Spinal cord (tissue), 10 donors: ENCODE measurements around the gene PCDH9. TPM values are rescaled to one million over a fixed set of nuclear protein-coding genes. Genes with fewer than 3 reads are reported as not detected.

ENCODE experiments used
- DNase-seq, 6 donors: peaks; one replicate each; pipeline versions ENCODE4 v3.0.0 to v3.0.0-alpha.2; 2013 to 2015; ENCODE audit warnings: low spot score in 6 of 6, low read depth in 4 of 6
- H3K27ac ChIP-seq: one replicate; pipeline ENCODE4 v1.5.1; 2013; ENCODE audit warnings: low read depth, low read length, control low read depth
- H3K27me3 ChIP-seq: one replicate; pipeline ENCODE4 v1.6.1; 2013; ENCODE audit warnings: low read length; ENCODE audit not compliant: control insufficient read depth, insufficient read depth
- H3K36me3 ChIP-seq: one replicate; pipeline ENCODE4 v1.6.1; 2013; ENCODE audit warnings: low read length; ENCODE audit not compliant: control insufficient read depth, insufficient read depth
- H3K4me1 ChIP-seq: one replicate; pipeline ENCODE4 v1.6.1; 2013; ENCODE audit warnings: low read length; ENCODE audit not compliant: control insufficient read depth, insufficient read depth
- H3K4me3 ChIP-seq: one replicate; pipeline ENCODE4 v1.5.1; 2013; ENCODE audit warnings: low read depth, low read length, control low read depth
- H3K9me3 ChIP-seq: one replicate; pipeline ENCODE4 v1.6.1; 2013; ENCODE audit warnings: low read length; ENCODE audit not compliant: control insufficient read depth, insufficient read depth
- WGBS: methylation state at CpG from one replicate; pipeline ENCODE4 v1.1.5; 2013; ENCODE audit warnings: missing lambda C conversion rate; ENCODE audit not compliant: insufficient coverage; 5-methylcytosine and 5-hydroxymethylcytosine counted together
- polyA plus RNA-seq, 2 donors: library from polyadenylated mRNA; unstranded; fragments of 120-200 nt; gene quantifications; one replicate each; pipeline ENCODE4 v1.2.1, GENCODE V29; 2013; ENCODE audit not compliant: insufficient read length in 2 of 2
- total RNA-seq, 2 donors: library from RNA; depleted of rRNA in 1 of 2; stranded (reverse); fragments of 120-200 nt in 1 of 2; fragments of >200 nt in 1 of 2; gene quantifications; one replicate each; pipeline versions ENCODE4 v1.2.3 to v1.2.4, GENCODE V29; 2013 to 2014
- donor health status: healthy.

PCDH9 gene
- total and polyA plus RNA-seq, 4 donors, result 37.6 to 180 (median 60.7) TPM

GRCh38 chr13:66984241-66984640, 245.9 kb downstream of the PCDH9 start:
- no peak for DNase-seq
- Histone ChIP-seq H3K36me3 (no peaks in the 10 kb centered on the region), H3K9me3 (no peaks in the 10 kb centered on the region), H3K4me1 (no peaks in the 10 kb centered on the region), H3K4me3 (no peak overlapping the region), H3K27ac (no peak overlapping the region), H3K27me3 (no peaks in the 10 kb centered on the region)

DNA sequence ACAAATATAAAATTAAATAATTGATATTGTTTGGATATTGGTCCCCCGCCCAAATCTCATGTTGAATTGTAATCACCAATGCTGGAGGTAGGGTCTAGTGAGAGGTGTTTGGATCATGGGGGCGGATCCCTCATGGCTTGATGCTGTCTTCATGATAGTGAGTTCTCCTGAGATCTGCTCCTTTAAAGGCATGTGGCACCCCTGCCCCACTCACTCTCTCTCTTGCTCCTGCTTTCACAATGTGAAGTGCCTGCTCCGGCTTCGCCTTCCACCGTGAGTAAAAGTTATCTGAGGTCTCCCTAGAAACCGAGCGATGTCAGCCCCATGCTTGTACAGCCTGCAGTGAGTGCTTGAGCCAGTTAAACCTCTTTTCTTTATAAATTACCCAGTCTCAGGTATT, 248.2 kb downstream of the PCDH9 start:
- no peaks in the 10 kb centered on the region for H3K36me3 ChIP-seq
- WGBS, result 91% methylated on average over 6 of the region's 7 CpGs
- H3K4me3 ChIP-seq, result no peak overlapping the region
- H3K9me3 ChIP-seq, result no peaks in the 10 kb centered on the region
- no peak overlapping the region for H3K27ac ChIP-seq
- DNase-seq, result no peak
- H3K4me1 ChIP-seq, result no peaks in the 10 kb centered on the region
- no peaks in the 10 kb centered on the region for H3K27me3 ChIP-seq

DNA sequence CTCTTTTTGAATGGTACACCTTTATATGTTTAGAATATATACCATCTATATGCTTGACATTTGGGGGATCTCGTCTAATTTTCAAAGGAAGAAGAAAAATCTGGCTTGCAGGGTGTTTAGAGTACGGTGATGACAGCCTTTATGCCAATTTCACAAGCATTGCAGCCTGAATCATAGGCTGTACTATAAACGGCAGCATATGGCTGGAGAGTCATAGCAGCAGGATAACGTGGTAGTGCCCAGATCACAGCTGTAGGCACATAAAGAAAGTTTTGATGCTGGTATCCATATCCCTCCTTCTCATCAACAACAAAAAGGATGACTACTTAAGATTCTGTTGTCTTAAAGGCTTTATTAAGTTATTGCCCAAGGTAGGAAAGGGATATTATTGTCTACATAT, 253.0 kb downstream of the PCDH9 start:
- Histone ChIP-seq H3K4me3 (no peak overlapping the region), H3K27me3 (no peaks in the 10 kb centered on the region), H3K4me1 (no peaks in the 10 kb centered on the region), H3K27ac (no peak overlapping the region), H3K9me3 (no peaks in the 10 kb centered on the region), H3K36me3 (no peaks in the 10 kb centered on the region)
- peak in 2 of 6 donors; percentile 52 to 70 for DNase-seq
- 86% methylated on average over 1 of the region's 4 CpGs for WGBS

DNA sequence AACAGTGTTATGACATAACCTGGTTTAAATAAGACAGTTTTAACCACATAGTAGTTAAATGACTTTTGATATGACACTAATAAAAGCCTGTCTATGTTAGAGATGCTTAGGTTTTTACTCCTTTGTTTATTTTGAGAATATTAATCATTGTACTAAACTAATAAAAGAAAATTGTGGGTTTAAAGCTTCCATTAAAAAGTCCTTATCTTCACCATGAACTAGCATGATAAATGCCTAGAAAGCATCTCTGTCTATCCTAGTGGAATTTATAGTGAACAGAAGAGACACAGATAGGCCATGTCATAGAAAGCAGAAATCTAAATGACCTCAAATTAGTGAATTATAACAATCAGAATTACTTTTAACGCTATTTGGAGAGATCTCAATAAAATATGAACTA, 255.2 kb downstream of the PCDH9 start:
- H3K4me1 ChIP-seq, result no peaks in the 10 kb centered on the region
- H3K9me3 ChIP-seq, result no peaks in the 10 kb centered on the region
- no peak overlapping the region for H3K27ac ChIP-seq
- H3K4me3 ChIP-seq, result no peak overlapping the region
- WGBS, result no CpG with 5 or more reads among the region's 1 CpG
- H3K27me3 ChIP-seq, result no peaks in the 10 kb centered on the region
- no peak for DNase-seq
- H3K36me3 ChIP-seq, result no peaks in the 10 kb centered on the region

- no peak for DNase-seq
- Histone ChIP-seq H3K36me3 (no peaks in the 10 kb centered on the region), H3K9me3 (no peaks in the 10 kb centered on the region), H3K4me3 (no peak overlapping the region), H3K27me3 (no peaks in the 10 kb centered on the region), H3K4me1 (no peaks in the 10 kb centered on the region), H3K27ac (no peak overlapping the region)
- WGBS, result no CpG with 5 or more reads among the region's 1 CpG
Observed at GRCh38 chr13:66974174-66974573, 256.0 kb downstream of the PCDH9 start.

GRCh38 chr13:66972659-66973058, 257.5 kb downstream of the PCDH9 start:
- 100% methylated on average over 2 of the region's 3 CpGs for WGBS
- Histone ChIP-seq H3K4me3 (no peak overlapping the region), H3K9me3 (no peaks in the 10 kb centered on the region), H3K4me1 (no peaks in the 10 kb centered on the region), H3K27me3 (no peaks in the 10 kb centered on the region), H3K27ac (no peak overlapping the region), H3K36me3 (no peaks in the 10 kb centered on the region)
- no peak for DNase-seq

DNA sequence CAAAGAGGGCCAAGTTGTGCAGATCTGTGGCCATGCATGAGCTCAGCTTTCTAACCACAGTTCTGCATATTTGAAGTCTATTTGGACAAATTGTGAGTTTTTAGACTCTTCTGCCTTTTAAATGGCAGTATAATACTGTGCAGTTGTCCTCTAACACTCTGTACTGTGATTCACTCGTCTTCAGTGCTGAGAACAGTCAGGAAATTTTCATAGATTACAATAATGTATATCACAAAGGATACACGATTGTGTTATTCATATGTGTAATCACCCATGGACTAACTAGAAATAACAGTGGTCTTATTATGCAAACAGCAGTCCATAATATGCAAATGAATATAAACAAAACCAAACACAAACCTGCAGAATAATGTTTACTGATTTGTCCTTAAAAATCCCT, 259.1 kb downstream of the PCDH9 start:
- DNase-seq, result no peak
- Histone ChIP-seq H3K27ac (no peak overlapping the region), H3K4me1 (no peaks in the 10 kb centered on the region), H3K27me3 (no peaks in the 10 kb centered on the region), H3K36me3 (no peaks in the 10 kb centered on the region), H3K9me3 (no peaks in the 10 kb centered on the region), H3K4me3 (no peak overlapping the region)
- WGBS, result no CpG with 5 or more reads among the region's 2 CpGs

DNA sequence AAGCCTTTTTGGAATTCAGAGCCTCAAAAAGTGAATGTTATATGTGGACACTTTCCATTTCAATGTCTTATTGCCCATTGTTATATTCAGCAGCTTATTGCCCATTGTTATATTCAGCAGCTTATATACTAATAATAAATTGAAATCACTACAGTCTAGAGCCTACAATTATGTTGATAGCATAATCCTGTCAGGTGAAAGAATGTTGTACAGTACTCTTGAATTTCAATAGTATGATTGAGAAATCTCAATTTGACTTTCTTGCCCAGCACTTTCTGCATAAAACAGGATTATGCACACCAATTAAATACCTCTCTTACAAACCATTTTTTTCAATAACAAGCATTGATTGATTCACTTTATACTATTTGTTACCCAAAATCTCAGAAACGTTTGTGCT, 260.8 kb downstream of the PCDH9 start:
- Histone ChIP-seq H3K27ac (no peak overlapping the region), H3K4me1 (no peaks in the 10 kb centered on the region), H3K27me3 (no peaks in the 10 kb centered on the region), H3K36me3 (no peaks in the 10 kb centered on the region), H3K4me3 (no peak overlapping the region), H3K9me3 (no peaks in the 10 kb centered on the region)
- DNase-seq, result no peak
- WGBS, result no CpG with 5 or more reads among the region's 1 CpG

DNA sequence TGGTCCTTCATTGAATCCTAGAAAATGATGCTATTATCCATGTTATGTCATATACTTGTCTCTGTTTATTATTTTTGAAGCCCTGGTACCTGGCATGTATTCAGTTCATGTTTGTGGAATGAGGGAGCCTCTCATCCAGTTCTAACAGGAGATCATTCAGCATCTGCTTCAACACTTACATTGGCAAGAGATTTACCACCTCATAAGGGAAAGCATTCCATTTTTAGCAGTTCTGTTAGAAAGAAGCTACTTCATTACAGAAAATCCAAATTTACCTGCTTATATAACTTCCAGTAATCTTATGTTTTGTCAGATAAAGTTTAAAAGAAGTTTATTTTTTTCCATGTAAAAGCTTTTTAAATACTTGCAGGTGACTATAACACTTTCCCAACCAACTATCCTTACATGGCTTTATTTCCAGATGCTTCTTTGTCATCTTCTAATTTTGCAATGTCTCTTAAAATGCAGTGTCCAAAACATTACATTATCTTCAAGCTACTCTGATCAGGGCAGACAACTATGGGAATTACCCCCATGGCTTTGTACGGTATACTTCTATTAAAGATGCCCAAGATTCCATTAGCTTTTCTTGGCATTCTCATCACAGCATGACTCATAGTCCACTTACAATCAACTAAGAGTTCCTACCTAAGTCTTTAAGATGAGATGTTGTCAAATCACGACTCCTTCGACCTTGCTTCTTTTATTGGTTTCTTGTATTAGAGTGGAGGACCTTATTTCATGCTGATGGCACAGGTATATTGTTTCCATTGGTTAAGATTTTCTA, 262.1 kb downstream of the PCDH9 start:
- no peak overlapping the region for H3K4me3 ChIP-seq
- WGBS, result 90% methylated on average over 3 of the region's 3 CpGs

GRCh38 chr13:66965181-66965580, 265.0 kb downstream of the PCDH9 start:
- Histone ChIP-seq H3K27me3 (no peaks in the 10 kb centered on the region), H3K27ac (no peak overlapping the region), H3K9me3 (no peaks in the 10 kb centered on the region), H3K36me3 (no peaks in the 10 kb centered on the region), H3K4me3 (no peak overlapping the region), H3K4me1 (no peaks in the 10 kb centered on the region)
- WGBS, result 94% methylated on average over 1 of the region's 1 CpG
- peak in 1 of 6 donors; percentile 82 for DNase-seq

More for the DNA sequence above, 262.1 kb downstream of the PCDH9 start:
- H3K4me1 ChIP-seq, result no peaks in the 10 kb centered on the region
- no peaks in the 10 kb centered on the region for H3K27me3 ChIP-seq
- H3K36me3 ChIP-seq, result no peaks in the 10 kb centered on the region
- H3K27ac ChIP-seq, result no peak overlapping the region
- DNase-seq, result peak in 1 of 6 donors; percentile 22
- H3K9me3 ChIP-seq, result no peaks in the 10 kb centered on the region
